ENCODE measurements around the gene DENND6A.

The DENND6A gene

DNA sequence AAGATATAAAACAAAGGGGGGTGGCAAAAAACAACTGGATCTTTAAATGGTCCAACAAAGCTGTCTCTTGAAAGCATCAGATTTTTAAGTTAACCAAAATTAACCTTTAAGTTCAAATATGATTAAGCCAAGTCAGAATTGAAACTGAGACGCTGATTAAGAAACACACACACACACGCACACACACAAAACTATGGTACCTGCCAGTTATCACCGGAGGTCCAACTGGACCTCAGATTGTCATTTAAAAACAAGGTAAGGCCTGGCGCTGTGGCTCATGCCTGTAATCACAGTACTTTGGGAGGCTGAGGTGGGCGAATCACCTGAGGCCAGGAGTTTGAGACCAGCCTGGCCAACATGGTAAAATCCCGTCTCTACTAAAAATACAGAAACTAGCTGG is 106.1 kb downstream of the DENND6A start:
- Histone ChIP-seq H3K36me3 (ENCODE audit: control insufficient read depth in 2 of 2, insufficient read depth in 1 of 2, low read length in 2 of 2) (peaks cover 0 to 14% of the 10 kb centered on the region in 2 experiments; a peak in 1 of 3 replicates), H3K27ac (ENCODE audit: extremely low read depth, low read depth, low read length) (no peak overlapping the region), H3K9me3 (ENCODE audit: control insufficient read depth, insufficient read depth, low read depth, low read length) (no peaks in the 10 kb centered on the region), H3K4me1 (ENCODE audit: control insufficient read depth, insufficient read depth, low read length) (0 out of 2 replicates have a peak, but pooled peaks cover 3% of the 10 kb centered on the region), H3K4me3 (ENCODE audit: low read depth, low read length) (no peak overlapping the region)
- CTCF ChIA-PET: no interaction called here
- POLR2A ChIA-PET: no interaction called here
- TF ChIP-seq, protein P1, sequence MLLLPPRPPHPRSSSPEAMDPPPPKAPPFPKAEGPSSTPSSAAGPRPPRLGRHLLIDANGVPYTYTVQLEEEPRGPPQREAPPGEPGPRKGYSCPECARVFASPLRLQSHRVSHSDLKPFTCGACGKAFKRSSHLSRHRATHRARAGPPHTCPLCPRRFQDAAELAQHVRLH (tag by site-specific recombination; IDR thresholded peaks at IDR 0.05): no peak
- TF ChIP-seq, protein P2, sequence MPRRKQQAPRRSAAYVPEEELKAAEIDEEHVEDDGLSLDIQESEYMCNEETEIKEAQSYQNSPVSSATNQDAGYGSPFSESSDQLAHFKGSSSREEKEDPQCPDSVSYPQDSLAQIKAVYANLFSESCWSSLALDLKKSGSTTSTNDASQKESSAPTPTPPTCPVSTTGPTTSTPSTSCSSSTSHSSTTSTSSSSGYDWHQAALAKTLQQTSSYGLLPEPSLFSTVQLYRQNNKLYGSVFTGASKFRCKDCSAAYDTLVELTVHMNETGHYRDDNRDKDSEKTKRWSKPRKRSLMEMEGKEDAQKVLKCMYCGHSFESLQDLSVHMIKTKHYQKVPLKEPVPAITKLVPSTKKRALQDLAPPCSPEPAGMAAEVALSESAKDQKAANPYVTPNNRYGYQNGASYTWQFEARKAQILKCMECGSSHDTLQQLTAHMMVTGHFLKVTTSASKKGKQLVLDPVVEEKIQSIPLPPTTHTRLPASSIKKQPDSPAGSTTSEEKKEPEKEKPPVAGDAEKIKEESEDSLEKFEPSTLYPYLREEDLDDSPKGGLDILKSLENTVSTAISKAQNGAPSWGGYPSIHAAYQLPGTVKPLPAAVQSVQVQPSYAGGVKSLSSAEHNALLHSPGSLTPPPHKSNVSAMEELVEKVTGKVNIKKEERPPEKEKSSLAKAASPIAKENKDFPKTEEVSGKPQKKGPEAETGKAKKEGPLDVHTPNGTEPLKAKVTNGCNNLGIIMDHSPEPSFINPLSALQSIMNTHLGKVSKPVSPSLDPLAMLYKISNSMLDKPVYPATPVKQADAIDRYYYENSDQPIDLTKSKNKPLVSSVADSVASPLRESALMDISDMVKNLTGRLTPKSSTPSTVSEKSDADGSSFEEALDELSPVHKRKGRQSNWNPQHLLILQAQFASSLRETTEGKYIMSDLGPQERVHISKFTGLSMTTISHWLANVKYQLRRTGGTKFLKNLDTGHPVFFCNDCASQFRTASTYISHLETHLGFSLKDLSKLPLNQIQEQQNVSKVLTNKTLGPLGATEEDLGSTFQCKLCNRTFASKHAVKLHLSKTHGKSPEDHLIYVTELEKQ (tag by site-specific recombination; IDR thresholded peaks at IDR 0.05; ENCODE audit: borderline replicate concordance): no peak
- no peak for TF ChIP-seq ZNF529 (tag by site-specific recombination; IDR thresholded peaks at IDR 0.05; ENCODE audit: insufficient replicate concordance)
- no peak for TF ChIP-seq ZNF48 (tag by site-specific recombination; IDR thresholded peaks at IDR 0.05)
- TF ChIP-seq ZSCAN30 (tag by site-specific recombination; IDR thresholded peaks at IDR 0.05): no peak
- no peak for TF ChIP-seq HOXA7 (CRISPR knock-in tag; IDR thresholded peaks at IDR 0.05; ENCODE audit: borderline replicate concordance)
- TF ChIP-seq ZNF747 (tag by site-specific recombination; IDR thresholded peaks at IDR 0.05): no peak
- no peak for TF ChIP-seq ZNF266 (tag by site-specific recombination; IDR thresholded peaks at IDR 0.05; ENCODE audit: low read depth)
- TF ChIP-seq, protein P3, sequence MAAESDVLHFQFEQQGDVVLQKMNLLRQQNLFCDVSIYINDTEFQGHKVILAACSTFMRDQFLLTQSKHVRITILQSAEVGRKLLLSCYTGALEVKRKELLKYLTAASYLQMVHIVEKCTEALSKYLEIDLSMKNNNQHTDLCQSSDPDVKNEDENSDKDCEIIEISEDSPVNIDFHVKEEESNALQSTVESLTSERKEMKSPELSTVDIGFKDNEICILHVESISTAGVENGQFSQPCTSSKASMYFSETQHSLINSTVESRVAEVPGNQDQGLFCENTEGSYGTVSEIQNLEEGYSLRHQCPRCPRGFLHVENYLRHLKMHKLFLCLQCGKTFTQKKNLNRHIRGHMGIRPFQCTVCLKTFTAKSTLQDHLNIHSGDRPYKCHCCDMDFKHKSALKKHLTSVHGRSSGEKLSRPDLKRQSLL (tag by site-specific recombination; IDR thresholded peaks at IDR 0.05): no peak
- TF ChIP-seq, protein P4, sequence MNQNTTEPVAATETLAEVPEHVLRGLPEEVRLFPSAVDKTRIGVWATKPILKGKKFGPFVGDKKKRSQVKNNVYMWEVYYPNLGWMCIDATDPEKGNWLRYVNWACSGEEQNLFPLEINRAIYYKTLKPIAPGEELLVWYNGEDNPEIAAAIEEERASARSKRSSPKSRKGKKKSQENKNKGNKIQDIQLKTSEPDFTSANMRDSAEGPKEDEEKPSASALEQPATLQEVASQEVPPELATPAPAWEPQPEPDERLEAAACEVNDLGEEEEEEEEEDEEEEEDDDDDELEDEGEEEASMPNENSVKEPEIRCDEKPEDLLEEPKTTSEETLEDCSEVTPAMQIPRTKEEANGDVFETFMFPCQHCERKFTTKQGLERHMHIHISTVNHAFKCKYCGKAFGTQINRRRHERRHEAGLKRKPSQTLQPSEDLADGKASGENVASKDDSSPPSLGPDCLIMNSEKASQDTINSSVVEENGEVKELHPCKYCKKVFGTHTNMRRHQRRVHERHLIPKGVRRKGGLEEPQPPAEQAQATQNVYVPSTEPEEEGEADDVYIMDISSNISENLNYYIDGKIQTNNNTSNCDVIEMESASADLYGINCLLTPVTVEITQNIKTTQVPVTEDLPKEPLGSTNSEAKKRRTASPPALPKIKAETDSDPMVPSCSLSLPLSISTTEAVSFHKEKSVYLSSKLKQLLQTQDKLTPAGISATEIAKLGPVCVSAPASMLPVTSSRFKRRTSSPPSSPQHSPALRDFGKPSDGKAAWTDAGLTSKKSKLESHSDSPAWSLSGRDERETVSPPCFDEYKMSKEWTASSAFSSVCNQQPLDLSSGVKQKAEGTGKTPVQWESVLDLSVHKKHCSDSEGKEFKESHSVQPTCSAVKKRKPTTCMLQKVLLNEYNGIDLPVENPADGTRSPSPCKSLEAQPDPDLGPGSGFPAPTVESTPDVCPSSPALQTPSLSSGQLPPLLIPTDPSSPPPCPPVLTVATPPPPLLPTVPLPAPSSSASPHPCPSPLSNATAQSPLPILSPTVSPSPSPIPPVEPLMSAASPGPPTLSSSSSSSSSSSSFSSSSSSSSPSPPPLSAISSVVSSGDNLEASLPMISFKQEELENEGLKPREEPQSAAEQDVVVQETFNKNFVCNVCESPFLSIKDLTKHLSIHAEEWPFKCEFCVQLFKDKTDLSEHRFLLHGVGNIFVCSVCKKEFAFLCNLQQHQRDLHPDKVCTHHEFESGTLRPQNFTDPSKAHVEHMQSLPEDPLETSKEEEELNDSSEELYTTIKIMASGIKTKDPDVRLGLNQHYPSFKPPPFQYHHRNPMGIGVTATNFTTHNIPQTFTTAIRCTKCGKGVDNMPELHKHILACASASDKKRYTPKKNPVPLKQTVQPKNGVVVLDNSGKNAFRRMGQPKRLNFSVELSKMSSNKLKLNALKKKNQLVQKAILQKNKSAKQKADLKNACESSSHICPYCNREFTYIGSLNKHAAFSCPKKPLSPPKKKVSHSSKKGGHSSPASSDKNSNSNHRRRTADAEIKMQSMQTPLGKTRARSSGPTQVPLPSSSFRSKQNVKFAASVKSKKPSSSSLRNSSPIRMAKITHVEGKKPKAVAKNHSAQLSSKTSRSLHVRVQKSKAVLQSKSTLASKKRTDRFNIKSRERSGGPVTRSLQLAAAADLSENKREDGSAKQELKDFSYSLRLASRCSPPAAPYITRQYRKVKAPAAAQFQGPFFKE (tag by site-specific recombination; IDR thresholded peaks at IDR 0.05; ENCODE audit: borderline replicate concordance): no peak
- no peak for TF ChIP-seq SP3 (tag by site-specific recombination; IDR thresholded peaks at IDR 0.05)
- no peak for TF ChIP-seq ZNF785 (tag by site-specific recombination; IDR thresholded peaks at IDR 0.05)
- TF ChIP-seq, protein P5, sequence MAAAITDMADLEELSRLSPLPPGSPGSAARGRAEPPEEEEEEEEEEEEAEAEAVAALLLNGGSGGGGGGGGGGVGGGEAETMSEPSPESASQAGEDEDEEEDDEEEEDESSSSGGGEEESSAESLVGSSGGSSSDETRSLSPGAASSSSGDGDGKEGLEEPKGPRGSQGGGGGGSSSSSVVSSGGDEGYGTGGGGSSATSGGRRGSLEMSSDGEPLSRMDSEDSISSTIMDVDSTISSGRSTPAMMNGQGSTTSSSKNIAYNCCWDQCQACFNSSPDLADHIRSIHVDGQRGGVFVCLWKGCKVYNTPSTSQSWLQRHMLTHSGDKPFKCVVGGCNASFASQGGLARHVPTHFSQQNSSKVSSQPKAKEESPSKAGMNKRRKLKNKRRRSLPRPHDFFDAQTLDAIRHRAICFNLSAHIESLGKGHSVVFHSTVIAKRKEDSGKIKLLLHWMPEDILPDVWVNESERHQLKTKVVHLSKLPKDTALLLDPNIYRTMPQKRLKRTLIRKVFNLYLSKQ (tag by site-specific recombination; IDR thresholded peaks at IDR 0.05; ENCODE audit: borderline replicate concordance): no peak
- no peak for TF ChIP-seq ZNF544 (tag by site-specific recombination; IDR thresholded peaks at IDR 0.05)
- TF ChIP-seq, protein P6, sequence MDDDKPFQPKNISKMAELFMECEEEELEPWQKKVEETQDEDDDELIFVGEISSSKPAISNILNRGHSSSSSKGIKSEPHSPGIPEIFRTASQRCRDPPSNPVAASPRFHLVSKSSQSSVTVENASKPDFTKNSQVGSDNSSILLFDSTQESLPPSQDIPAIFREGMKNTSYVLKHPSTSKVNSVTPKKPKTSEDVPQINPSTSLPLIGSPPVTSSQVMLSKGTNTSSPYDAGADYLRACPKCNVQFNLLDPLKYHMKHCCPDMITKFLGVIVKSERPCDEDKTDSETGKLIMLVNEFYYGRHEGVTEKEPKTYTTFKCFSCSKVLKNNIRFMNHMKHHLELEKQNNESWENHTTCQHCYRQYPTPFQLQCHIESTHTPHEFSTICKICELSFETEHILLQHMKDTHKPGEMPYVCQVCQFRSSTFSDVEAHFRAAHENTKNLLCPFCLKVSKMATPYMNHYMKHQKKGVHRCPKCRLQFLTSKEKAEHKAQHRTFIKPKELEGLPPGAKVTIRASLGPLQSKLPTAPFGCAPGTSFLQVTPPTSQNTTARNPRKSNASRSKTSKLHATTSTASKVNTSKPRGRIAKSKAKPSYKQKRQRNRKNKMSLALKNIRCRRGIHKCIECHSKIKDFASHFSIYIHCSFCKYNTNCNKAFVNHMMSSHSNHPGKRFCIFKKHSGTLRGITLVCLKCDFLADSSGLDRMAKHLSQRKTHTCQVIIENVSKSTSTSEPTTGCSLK (tag by site-specific recombination; IDR thresholded peaks at IDR 0.05): no peak
- TF ChIP-seq ZNF121 (tag by site-specific recombination; IDR thresholded peaks at IDR 0.05): no peak
- TF ChIP-seq, protein P7, sequence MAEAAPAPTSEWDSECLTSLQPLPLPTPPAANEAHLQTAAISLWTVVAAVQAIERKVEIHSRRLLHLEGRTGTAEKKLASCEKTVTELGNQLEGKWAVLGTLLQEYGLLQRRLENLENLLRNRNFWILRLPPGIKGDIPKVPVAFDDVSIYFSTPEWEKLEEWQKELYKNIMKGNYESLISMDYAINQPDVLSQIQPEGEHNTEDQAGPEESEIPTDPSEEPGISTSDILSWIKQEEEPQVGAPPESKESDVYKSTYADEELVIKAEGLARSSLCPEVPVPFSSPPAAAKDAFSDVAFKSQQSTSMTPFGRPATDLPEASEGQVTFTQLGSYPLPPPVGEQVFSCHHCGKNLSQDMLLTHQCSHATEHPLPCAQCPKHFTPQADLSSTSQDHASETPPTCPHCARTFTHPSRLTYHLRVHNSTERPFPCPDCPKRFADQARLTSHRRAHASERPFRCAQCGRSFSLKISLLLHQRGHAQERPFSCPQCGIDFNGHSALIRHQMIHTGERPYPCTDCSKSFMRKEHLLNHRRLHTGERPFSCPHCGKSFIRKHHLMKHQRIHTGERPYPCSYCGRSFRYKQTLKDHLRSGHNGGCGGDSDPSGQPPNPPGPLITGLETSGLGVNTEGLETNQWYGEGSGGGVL (tag by site-specific recombination; IDR thresholded peaks at IDR 0.05): no peak
